Liver (tissue), 9 donors: ENCODE data around the gene TTC28. TPM values are rescaled to one million over a fixed set of nuclear protein-coding genes. Genes with fewer than 3 reads are reported as not detected.

Experiments used
- DNase-seq: peaks from one replicate; pipeline ENCODE4 v3.0.0-alpha.2; 2017; ENCODE audit warnings: low spot score
- H3K27ac ChIP-seq, 2 donors: one replicate each; pipeline ENCODE4 v1.7.0; 2013; ENCODE audit warnings: inconsistent platforms in 2 of 2, low read length in 2 of 2, control low read depth in 1 of 2, low read depth in 1 of 2, mild to moderate bottlenecking in 1 of 2
- H3K27me3 ChIP-seq, 4 donors: one replicate each; pipeline versions ENCODE4 v1.6.1 to v1.7.0; 2013; ENCODE audit warnings: low read length in 3 of 4, inconsistent platforms in 1 of 4, mild to moderate bottlenecking in 1 of 4, moderate library complexity in 1 of 4; ENCODE audit not compliant: control insufficient read depth in 4 of 4, insufficient read depth in 4 of 4
- H3K36me3 ChIP-seq, 4 donors: one replicate each; pipeline versions ENCODE4 v1.6.1 to v1.7.0; 2013; ENCODE audit warnings: low read length in 3 of 4, mild to moderate bottlenecking in 3 of 4, low read depth in 1 of 4, moderate library complexity in 1 of 4; ENCODE audit not compliant: control insufficient read depth in 4 of 4, insufficient read depth in 3 of 4
- H3K4me1 ChIP-seq, 4 donors: one replicate each; pipeline versions ENCODE4 v1.6.1 to v1.7.0; 2013; ENCODE audit warnings: low read length in 3 of 4, mild to moderate bottlenecking in 3 of 4, moderate library complexity in 1 of 4; ENCODE audit not compliant: control insufficient read depth in 4 of 4, insufficient read depth in 4 of 4
- H3K4me3 ChIP-seq, 3 donors: one replicate each; pipeline versions ENCODE4 v1.6.1 to v1.7.0; 2013; ENCODE audit warnings: low read length in 3 of 3, control low read depth in 1 of 3, low read depth in 1 of 3, mild to moderate bottlenecking in 1 of 3
- H3K9ac ChIP-seq, 2 donors: one replicate each; pipeline ENCODE4 v1.7.0; 2013; ENCODE audit warnings: low read length in 2 of 2, mild to moderate bottlenecking in 2 of 2, moderate library complexity in 2 of 2, control low read depth in 1 of 2, low read depth in 1 of 2
- H3K9me3 ChIP-seq, 4 donors: one replicate each; pipeline versions ENCODE4 v1.6.1 to v1.7.0; 2013; ENCODE audit warnings: low read length in 3 of 4; ENCODE audit not compliant: control insufficient read depth in 4 of 4
- EGR1 ChIP-seq, 2 donors: IDR thresholded peaks; 2 replicates each; pipeline ENCODE4 v1.6.1; 2016 to 2018; ENCODE audit warnings: antibody characterized with exemption in 2 of 2, low read depth in 2 of 2
- FOXA1 ChIP-seq: IDR thresholded peaks from 2 replicates; pipeline ENCODE4 v1.6.1; 2016; ENCODE audit warnings: antibody characterized with exemption
- FOXA2 ChIP-seq: IDR thresholded peaks from 2 replicates; pipeline ENCODE4 v1.6.1; 2016; ENCODE audit warnings: antibody characterized with exemption
- HNF4A ChIP-seq, 2 donors: conservative IDR thresholded peaks; 2 replicates each; pipeline ENCODE4 v1.6.1; 2016; ENCODE audit warnings: antibody characterized with exemption in 2 of 2, mild to moderate bottlenecking in 2 of 2
- JUND ChIP-seq, 2 donors: IDR thresholded peaks; 2 replicates each; pipeline ENCODE4 v1.6.1; 2016; ENCODE audit warnings: antibody characterized with exemption in 2 of 2
- NR2F2 ChIP-seq: IDR thresholded peaks from 2 replicates; pipeline ENCODE4 v1.6.1; 2016; ENCODE audit warnings: antibody characterized with exemption
- RAD21 ChIP-seq, 2 donors: IDR thresholded peaks; 2 replicates each; pipeline ENCODE4 v1.6.1; 2016; ENCODE audit warnings: antibody characterized with exemption in 2 of 2, mild to moderate bottlenecking in 2 of 2
- REST ChIP-seq: IDR thresholded peaks from 2 replicates; pipeline ENCODE4 v1.6.1; 2016; ENCODE audit warnings: antibody characterized with exemption, mild to moderate bottlenecking
- RXRA ChIP-seq, 2 donors: IDR thresholded peaks; 2 replicates each; pipeline ENCODE4 v1.6.1; 2017 to 2018; ENCODE audit warnings: antibody characterized with exemption in 2 of 2, mild to moderate bottlenecking in 1 of 2
- SP1 ChIP-seq: IDR thresholded peaks from 2 replicates; pipeline ENCODE4 v1.6.1; 2018; ENCODE audit warnings: antibody characterized with exemption, mild to moderate bottlenecking
- TAF1 ChIP-seq: conservative IDR thresholded peaks from 2 replicates; pipeline ENCODE4 v1.6.1; 2016; ENCODE audit warnings: antibody characterized with exemption, mild to moderate bottlenecking
- YY1 ChIP-seq: IDR thresholded peaks from 2 replicates; pipeline ENCODE4 v1.6.1; 2016; ENCODE audit warnings: antibody characterized with exemption, mild to moderate bottlenecking
- WGBS: extraction: QIAGEN DNeasy Blood & Tissue Kit; methylation state at CpG from one replicate; pipeline ENCODE4 v1.1.7; 2013; 5-methylcytosine and 5-hydroxymethylcytosine counted together
- polyA plus RNA-seq, 2 donors: library from polyadenylated mRNA; stranded (reverse) in 1 of 2; unstranded in 1 of 2; fragments of 200-250 nt in 1 of 2; fragments of >200 nt in 1 of 2; fragmentation: Nextera tagmentation in 1 of 2; extraction: Ambion mirVana in 1 of 2; gene quantifications; one replicate each; pipeline versions ENCODE4 v1.2.1 to v1.2.3, GENCODE V29; 2013 to 2015
- total RNA-seq, 2 donors: library from RNA; depleted of rRNA; stranded (reverse); fragments of >200 nt; gene quantifications; one replicate each; pipeline ENCODE4 v1.2.3, GENCODE V29; 2014
- TF ChIP-seq, protein P1 (sequence below): fragments of 150-350 bp; IDR thresholded peaks from 2 replicates; pipeline ENCODE4 v1.5.1; 2017; ENCODE audit warnings: improper control_type of control experiment, low read depth, low read length; ENCODE audit not compliant: missing input control
- TF ChIP-seq, protein P2 (sequence below): IDR thresholded peaks from 2 replicates; pipeline ENCODE4 v1.6.1; 2016; ENCODE audit warnings: antibody characterized with exemption
- TF ChIP-seq, protein P3 (sequence below): IDR thresholded peaks from 2 replicates; pipeline ENCODE4 v1.6.1; 2016; ENCODE audit warnings: antibody characterized with exemption
- donor health status: healthy.
- donor health status: healthy.
- donor health status: healthy.
- donor health status: healthy.
- donor health status: healthy.

TTC28 gene
- total and polyA plus RNA-seq, 4 donors, result 4.2 to 19.4 (median 5.9) TPM

DNA sequence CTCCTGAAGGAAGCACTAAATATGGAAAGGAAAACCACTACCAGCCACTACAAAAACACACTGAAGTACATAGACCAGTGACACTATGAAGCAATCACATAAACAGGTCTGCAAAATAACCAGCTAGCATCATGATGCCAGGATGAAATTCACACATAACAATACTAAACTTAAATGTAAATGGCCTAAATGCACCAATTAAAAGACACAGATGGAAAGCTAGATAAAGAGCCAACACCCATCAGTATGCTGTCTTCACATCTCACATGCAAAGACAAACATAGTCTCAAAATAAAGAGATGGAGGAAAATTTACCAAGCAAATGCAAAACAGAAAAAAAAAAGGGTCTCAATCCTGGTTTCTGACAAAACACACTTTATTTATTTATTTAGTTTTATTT lies 171.7 kb downstream of the TTC28 start:
- Histone ChIP-seq H3K9me3 (peaks cover 0 to 3% (median 0%) of the 10 kb centered on the region in 4 donors), H3K27me3 (no peaks in the 10 kb centered on the region), H3K4me1 (no peaks in the 10 kb centered on the region), H3K36me3 (no peaks in the 10 kb centered on the region), H3K4me3 (no peak overlapping the region), H3K27ac (no peak overlapping the region), H3K9ac (no peak overlapping the region)
- TF ChIP-seq EGR1 (IDR thresholded peaks at IDR 0.05; ENCODE audit: low read depth in 2 of 2), result no peak
- TF ChIP-seq, protein P1, sequence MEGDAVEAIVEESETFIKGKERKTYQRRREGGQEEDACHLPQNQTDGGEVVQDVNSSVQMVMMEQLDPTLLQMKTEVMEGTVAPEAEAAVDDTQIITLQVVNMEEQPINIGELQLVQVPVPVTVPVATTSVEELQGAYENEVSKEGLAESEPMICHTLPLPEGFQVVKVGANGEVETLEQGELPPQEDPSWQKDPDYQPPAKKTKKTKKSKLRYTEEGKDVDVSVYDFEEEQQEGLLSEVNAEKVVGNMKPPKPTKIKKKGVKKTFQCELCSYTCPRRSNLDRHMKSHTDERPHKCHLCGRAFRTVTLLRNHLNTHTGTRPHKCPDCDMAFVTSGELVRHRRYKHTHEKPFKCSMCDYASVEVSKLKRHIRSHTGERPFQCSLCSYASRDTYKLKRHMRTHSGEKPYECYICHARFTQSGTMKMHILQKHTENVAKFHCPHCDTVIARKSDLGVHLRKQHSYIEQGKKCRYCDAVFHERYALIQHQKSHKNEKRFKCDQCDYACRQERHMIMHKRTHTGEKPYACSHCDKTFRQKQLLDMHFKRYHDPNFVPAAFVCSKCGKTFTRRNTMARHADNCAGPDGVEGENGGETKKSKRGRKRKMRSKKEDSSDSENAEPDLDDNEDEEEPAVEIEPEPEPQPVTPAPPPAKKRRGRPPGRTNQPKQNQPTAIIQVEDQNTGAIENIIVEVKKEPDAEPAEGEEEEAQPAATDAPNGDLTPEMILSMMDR, result no peak
- no peak for TF ChIP-seq NR2F2
- no peak for TF ChIP-seq HNF4A (conservative IDR thresholded peaks at IDR 0.05)
- TF ChIP-seq TAF1, result no peak
- TF ChIP-seq FOXA1, result no peak
- no peak for TF ChIP-seq SP1
- TF ChIP-seq RXRA (IDR thresholded peaks at IDR 0.05), result no peak
- no peak for TF ChIP-seq JUND (IDR thresholded peaks at IDR 0.05)
- no peak for DNase-seq

GRCh38 chr22:28506150-28506535 lies 173.5 kb downstream of the TTC28 start:
- Histone ChIP-seq H3K9me3 (no peaks in the 10 kb centered on the region), H3K27me3 (no peaks in the 10 kb centered on the region), H3K4me1 (no peaks in the 10 kb centered on the region), H3K4me3 (no peak overlapping the region), H3K36me3 (no peaks in the 10 kb centered on the region), H3K9ac (no peak overlapping the region), H3K27ac (no peak overlapping the region)
- WGBS, result 94% methylated on average over 9 of the region's 9 CpGs
- DNase-seq, result no peak
- TF ChIP-seq HNF4A (conservative IDR thresholded peaks at IDR 0.05), result no peak
- no peak for TF ChIP-seq EGR1 (IDR thresholded peaks at IDR 0.05; ENCODE audit: low read depth in 2 of 2)
- TF ChIP-seq FOXA2, result no peak
- TF ChIP-seq RAD21 (IDR thresholded peaks at IDR 0.05), result no peak
- no peak for TF ChIP-seq FOXA1
- no peak for TF ChIP-seq TAF1
- TF ChIP-seq, protein P2, sequence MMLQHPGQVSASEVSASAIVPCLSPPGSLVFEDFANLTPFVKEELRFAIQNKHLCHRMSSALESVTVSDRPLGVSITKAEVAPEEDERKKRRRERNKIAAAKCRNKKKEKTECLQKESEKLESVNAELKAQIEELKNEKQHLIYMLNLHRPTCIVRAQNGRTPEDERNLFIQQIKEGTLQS, result no peak
- no peak for TF ChIP-seq JUND (IDR thresholded peaks at IDR 0.05)
- TF ChIP-seq, protein P1, result no peak
- TF ChIP-seq YY1, result no peak
- TF ChIP-seq SP1, result no peak
- TF ChIP-seq REST, result no peak
- no peak for TF ChIP-seq NR2F2
- TF ChIP-seq, protein P3, sequence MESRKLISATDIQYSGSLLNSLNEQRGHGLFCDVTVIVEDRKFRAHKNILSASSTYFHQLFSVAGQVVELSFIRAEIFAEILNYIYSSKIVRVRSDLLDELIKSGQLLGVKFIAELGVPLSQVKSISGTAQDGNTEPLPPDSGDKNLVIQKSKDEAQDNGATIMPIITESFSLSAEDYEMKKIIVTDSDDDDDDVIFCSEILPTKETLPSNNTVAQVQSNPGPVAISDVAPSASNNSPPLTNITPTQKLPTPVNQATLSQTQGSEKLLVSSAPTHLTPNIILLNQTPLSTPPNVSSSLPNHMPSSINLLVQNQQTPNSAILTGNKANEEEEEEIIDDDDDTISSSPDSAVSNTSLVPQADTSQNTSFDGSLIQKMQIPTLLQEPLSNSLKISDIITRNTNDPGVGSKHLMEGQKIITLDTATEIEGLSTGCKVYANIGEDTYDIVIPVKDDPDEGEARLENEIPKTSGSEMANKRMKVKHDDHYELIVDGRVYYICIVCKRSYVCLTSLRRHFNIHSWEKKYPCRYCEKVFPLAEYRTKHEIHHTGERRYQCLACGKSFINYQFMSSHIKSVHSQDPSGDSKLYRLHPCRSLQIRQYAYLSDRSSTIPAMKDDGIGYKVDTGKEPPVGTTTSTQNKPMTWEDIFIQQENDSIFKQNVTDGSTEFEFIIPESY, result no peak
- TF ChIP-seq RXRA (IDR thresholded peaks at IDR 0.05), result no peak
